Amniotic stem cell (primary cell): Measurements from ENCODE around the gene PRKRIP1.
A peak's percentile ranks its signal among the peaks of the same experiment; 100 is the strongest.
"Not testable (repeated sequence)": the region's sequence is repeated elsewhere in the genome, so short reads cannot be mapped to it uniquely, and the experiment has no call there.

Experiments
- DNase-seq: peaks from one replicate; lab custom pipeline; 2025; lab: John Stamatoyannopoulos, UW

The PRKRIP1 gene

DNA sequence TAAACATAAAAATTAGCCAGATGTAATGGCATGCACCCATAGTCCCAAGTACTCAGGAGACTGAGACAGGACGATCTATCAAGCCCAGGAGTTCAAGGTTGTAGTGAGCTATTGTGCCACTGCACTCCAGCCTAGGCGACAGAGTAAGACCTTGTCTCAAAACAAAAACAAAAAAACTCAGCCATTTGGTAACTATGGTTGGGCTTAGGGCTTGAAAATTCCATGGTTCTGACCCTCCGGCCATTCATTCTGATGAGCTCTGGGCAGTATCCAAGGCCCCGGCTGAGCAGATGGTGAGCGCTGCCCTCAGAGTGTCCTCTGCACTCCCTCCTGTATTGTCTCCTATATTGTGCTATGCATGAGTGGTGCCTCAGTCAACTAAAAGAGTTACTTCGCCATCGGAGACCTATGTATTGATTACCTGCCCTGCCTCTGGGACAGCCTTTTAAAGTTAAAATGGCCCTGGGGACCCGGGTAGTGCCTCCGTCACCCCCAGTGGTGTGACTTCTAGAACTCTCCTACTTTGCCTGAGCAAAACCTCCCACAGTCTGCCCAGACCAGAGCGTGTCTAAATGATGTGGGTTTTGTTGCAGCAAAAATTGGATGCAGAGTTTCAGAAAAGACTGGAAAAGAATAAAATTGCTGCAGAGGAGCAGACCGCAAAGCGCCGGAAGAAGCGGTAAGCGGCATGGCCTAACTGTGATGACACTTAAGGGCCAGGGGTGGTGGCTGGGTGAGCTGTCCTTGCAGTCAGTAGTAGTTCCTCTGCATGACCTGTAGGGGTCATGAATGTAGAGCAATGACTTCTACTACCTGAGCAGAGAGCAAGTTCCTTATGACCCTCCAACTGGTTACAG lies 8.1 kb downstream of the PRKRIP1 start:
- peak; percentile 3 for DNase-seq

DNA sequence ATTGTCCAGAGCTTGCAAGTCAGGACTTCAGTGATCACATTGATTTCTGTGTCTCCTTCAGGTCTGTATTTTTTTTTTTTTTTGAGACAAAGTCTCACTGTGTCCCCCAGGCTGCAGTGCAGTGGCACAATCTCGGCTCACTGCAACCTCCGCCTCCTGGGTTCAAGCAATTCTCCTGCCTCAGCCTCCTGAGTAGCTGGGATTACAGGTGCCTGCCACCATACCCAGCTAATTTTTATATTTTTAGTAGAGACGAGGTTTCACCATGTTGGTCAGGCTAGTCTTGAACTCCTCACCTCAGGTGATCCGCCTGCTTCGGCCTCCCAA lies 8.7 kb downstream of the PRKRIP1 start:
- DNase-seq: not testable (repeated sequence)

DNA sequence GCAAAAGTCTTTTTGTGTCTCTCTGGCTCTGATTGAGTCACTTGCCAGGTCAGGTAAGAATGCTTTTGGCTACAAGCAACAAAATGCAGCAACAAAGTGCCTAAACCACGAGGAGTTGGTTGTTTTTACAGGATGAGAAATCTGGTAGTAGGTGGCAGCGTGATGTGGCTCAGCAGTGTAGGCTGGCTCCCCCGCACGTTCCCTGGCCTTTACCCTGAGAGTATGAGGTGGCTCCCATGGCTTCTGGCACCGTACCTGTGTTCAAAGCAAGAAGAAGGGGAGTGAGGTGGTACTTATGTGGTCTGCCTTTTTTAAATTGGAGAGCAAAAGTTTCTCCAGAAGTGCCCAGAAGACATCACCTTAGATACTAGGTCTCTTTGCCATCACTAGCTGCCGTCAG lies 11.7 kb downstream of the PRKRIP1 start:
- DNase-seq: no peak

DNA sequence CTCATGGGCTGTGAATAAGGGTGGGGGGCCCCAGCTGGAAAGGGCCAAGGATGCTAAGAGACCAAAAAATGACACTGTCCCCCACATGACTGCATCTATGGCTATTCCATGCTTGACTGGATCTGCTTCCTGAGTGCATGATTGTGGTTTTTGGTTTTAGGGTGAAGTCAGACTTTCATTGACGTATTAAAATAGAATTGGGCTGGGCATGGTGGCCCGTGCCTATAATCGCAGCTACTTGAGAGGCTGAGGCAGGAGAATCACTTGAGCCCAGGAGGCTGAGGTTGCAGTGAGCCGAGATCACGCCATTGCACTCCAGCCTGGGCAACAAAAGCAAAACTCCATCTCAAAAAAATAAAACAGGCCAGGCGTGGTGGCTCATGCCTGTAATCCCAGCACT lies 12.4 kb downstream of the PRKRIP1 start:
- not testable (repeated sequence) for DNase-seq

DNA sequence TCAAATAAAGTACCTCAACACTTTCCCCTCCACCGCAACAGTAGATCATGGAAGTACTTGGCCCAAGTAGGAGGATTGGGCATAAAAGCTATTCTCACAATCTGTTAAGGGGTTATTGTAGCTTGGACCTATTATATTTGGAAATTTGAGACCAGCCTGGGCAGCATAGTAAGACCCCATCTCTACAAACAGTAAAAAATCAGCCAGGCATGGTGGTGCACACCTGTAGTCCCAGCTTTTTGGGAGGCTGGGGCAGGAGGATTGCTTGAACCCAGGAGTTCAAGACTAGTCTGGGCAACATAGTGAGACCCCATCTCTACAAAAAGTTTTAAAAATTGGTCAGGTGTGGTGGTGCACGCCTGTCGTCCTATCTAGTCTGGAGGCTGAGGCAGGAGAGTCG lies 13.2 kb downstream of the PRKRIP1 start:
- no peak for DNase-seq

DNA sequence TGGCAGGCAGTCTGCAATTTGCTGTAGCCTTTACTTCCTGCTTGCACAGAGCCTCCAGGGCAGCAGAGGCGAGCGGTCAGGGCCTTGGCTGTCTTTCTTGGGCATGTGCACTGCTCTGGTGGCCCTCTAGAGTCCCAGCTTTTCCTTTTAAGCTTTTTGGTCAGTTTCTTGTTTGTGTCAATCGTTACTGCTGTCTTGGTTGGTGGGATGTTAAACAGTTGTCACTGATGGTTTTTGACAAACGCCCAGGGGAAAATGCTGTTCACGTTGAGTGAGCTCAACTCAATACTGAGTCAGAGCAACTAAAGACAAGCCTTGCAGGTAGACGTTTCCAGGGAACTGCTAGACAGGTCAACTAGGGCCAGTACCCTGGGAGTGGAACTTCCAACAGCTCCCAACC lies 14.0 kb downstream of the PRKRIP1 start:
- no peak for DNase-seq

DNA sequence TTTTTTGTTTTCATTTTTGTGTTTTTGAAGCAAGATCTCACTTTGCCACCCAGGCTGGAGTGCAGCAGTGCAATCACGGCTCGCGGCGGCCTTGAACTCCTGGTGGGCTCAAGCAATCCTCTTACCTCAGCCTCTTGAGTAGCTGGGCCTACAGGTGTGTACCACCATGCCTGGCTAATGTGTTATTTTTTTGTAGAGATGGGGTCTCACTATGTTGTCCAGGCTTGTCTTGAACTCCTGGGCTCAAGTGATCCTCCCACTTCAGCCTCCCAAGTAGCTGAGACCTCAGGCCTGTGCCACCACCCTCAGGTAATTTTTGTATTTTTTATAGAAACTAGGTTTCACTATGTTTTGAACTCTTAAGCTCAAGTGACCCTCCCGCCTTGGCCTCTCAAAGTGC lies 14.8 kb downstream of the PRKRIP1 start:
- no peak for DNase-seq

DNA sequence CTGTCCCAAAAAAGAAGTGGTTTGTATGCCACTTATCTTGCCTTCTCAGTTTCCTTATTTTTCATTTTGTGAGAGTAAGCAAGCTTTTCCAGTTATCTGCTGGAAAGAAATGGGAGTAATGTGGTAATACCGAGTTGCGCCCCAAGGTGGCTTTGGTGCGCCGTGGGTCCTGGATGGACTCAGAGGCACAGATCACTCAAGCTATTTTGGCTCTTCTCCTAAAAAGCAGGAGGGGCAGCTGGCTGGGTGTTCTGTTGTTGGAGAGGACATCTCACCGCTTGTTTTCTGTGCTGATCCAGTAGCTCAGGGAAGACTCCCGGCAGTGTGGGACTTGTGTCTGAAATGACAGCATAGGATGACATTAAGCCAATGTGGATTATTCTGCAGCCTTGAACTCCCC lies 16.4 kb downstream of the PRKRIP1 start:
- DNase-seq: no peak

DNA sequence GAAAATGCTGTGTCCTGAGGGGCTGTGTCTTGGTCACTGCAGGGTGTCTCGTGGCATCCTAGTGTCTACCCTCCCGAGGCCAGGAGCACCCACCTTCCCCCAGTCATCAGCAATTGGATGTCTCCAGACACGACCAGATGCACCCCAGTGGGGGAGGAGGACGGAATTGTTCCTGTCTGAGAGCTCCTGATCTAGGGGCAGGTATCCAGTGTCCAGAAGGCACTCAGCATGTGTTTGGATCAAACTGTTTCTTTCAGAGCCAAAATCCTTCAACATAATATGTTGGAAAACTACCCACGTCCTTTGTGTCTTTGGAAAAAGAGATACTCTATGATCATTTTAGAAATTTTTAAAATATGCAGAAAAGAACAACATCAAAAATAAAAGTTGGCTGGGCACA lies 16.9 kb downstream of the PRKRIP1 start:
- DNase-seq: no peak

DNA sequence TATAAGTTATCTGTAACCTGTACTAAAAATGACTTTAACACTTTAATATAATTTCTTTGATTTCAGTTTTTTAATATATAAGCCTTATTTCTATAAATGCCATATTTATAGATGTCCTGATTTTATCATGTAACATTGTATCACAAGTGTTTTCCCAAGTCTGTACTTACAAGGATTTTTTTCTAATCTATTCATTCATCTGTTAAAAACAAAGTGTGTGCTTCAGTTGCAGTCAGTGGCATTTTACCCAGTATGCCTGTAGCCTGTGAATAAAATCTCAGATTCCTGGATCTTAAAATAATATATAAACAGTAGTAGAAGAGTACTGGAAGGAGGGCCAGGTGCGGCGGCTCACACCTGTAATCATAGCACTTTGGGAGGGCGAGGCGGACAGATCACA lies 17.4 kb downstream of the PRKRIP1 start:
- DNase-seq: no peak

DNA sequence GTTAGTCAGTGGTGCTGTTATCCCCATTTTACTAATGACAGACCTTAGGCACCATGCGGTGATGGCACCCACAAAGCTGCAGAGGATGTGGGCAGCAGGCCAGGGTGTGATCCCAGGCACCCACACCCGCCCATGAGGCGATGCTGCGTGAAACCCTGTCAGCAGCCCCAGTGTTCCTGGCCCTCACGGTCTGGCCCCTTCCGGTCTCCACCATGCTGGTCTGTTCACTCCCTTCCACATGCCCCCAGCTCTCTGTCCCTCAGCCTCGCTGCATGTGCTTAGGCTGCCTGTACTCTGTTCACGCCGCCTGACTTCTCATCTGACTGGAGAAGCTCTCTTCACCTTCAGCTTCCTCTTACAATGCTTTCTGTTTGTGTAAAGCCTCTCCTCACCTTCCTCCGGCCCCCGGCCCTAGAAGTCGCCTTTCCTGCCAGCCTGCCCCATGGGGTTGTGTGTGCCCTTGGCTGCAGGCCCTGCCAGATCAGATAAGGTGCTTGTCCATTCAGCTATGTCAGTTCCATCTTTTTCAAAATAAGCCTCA lies 19.6 kb downstream of the PRKRIP1 start:
- no peak for DNase-seq

DNA sequence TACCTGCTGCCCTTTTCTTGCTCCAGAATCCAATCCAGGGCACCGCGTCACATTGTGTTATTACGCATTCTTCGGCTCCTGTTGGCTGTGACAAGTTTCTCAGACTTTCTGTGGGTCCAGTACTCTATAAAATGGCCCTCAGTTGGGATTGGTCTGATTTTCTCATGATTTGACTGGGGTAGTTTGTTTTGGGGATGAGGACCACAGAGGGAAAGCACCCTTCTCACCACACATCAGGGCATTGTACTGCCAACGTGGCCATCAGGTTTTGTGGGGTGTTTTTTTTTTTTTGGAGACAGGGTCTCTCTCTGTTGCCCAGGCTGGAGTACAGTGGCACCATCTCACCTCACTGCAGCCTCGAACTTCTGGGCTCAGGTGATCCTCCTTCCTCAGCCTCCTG lies 20.2 kb downstream of the PRKRIP1 start:
- no peak for DNase-seq

DNA sequence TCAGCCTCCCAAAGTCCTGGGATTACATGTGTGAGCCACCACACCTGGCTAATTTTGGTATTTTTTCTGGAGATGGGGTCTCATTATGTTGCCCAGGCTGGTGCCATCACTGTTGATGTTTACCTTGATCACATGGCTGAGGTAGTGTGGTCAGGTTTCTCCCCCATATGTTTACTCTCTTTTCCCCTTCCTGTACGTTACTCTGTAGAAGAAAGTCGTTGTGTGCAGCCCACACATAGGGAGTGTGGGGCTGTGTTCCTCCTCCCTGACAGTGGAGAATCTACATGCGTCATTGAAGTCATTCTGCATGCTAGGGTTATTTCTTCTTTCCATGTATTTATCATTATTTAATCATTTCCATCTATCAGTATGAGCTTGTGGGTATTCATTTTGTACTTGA lies 20.9 kb downstream of the PRKRIP1 start:
- no peak for DNase-seq

DNA sequence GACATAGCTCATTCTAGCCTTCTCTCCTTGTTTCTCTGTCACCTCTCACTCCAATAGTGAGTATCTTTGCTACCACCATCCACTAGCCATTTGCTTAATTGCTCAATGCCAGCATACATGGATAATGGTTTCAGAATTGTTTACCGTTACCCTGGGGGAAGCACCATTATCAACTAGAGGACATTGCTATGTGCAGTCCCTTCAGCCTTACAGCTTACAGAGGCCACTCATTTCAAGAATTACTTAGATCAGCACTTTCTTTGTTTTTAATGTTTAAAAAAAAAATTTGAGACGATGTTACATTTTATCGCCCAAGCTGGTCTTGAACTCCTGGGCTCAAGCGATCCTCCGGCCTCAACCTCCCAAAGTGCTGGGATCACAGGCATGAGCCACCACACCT lies 22.4 kb downstream of the PRKRIP1 start:
- DNase-seq: no peak

DNA sequence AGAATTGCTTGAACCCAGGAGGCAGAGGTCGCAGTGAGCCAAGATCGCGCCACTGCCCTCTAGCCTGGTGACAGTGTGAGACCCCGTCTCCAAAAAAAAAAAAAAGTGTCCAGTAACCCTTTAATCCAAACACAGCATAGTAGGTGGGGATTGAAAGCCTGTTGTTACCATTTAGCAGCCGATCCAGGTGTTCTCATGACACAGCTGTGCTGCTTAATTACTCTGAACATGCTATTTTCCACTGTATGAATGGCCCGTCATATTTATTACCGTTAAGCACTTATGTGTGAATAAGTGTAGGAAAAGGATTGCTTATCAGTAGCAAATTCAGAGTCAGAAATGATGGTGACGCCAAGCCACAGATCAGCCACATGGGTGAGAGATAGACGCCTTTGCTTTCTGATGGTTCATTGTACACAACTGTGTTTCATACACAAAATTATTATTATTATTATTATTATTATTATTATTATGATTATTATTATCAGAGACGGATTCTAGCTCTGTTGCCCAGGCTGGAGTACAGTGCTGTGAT lies 25.6 kb downstream of the PRKRIP1 start:
- DNase-seq: no peak

DNA sequence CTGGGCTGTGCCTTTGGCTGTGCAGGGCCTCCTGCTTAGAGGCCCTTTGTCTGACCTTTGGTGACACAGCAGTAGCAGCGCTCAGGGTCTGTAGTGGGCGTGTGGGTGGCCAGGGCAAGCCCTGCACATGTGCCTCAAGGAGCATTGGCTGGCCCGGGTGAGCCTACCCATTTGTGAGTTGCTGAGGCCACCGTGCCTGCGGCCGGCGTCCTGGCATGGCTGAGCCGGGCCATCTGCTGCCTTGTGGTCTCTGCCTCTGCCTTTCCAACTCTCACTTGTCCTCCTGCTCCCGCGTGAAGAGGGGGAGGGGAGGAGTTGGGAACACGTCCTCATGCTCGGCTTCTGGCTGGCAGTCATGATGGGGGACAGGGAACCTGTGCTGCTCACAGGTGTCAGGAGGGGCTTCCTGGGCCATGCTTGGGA lies 28.0 kb downstream of the PRKRIP1 start:
- DNase-seq: no peak

DNA sequence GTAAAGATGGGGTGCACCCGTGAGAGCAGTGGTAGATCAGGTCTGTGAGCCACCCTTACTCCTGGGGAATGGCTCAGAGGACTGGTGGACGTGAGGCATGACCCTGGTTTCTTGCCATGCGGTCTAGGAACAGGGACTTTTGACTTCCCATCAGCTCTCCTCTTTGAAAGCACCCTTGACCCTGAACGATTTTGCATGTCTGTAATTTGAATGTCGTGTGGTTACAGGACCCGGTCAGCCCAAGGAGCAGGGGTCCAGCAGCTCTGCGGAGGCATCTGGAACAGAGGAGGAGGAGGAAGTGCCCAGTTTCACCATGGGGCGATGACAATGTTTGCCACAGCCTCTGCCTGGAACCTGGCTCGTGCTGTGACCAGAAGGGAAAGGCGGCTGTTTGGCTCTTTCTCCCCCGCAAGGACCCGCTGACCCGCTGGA lies 28.6 kb downstream of the PRKRIP1 start:
- no peak for DNase-seq

DNA sequence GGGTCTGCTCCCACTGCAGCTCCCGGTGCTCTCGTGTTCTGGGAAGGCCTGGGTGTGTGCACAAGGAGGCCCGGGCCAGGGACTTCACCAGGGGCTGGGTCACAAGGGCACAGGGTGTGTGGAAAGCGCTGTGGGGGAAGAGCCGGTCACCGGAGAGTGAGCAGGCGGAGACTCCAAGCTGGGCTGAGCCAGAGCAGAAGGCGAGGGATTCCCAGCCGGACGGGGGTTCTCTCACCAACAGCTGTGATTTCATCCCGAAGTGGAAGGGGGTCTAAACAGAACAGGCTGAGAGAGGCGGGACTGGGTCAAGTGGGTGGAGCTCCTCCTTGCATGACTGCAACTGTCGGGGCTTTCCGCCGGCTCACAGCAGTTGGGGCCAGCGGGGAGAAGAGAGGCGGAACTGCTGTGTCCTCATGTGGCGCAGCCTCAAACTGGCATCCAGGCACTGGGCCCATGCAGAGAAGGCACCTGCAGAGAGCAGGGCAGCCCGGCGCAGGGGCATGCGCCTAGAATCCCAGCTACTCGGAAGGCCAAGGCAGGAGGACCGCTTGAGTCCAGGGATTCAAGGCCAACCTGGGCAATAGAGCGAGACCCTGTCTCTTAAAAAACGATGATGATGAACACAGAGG lies 29.6 kb downstream of the PRKRIP1 start:
- no peak for DNase-seq

DNA sequence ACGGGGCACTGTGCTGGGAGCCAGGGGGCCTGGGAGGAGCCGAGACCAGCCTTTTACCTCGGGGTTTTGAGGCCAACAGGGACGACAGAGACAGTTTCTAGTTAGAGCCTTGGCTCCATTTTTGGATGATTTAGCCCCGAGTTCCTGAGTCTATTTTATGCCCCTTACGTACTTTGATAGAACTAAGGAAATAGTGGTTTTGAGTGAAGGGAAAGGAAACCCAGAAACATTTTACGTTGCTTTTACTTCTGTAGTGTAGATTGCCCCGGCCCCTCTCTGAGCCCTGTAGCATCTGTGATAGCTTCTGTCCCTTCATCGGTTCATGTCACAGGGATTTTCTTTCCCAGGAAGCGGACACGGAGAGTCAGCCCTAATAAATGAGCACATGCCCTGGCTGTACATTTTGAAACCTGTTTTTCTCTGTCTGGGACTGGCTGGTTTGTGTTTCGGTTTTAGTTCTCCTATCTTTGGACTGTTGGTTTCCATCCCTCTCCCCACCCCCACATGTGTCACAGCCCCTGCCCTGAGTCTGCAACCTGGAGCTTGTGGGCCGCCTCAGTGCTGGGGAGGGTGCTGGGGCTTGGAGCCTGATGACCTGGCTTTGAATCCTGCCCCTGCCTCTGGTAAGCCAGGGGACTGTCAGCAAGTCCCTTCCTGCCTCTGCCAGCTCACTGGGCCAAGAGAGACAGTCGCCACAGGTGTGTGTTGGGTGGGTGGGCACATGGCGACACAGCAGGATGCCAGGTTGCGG lies 30.3 kb downstream of the PRKRIP1 start:
- DNase-seq: no peak

DNA sequence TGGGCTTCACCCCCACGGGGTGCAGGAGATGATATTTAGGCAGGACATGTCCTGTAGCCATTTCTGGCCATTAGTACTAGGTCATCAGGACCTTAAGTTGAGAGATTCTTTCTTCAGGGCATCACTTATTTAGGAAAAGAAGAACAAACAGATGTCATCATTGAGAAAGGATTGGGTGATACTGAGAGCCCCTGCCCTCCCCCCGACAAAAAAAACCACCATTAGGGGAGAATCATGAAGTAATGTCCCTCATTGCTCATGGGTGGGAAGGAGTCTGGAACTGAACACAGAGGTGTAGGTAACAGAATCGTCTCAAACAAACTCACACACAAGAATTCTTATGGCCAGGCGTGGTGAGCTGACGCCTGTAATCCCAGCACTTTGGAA lies 30.8 kb downstream of the PRKRIP1 start:
- no peak for DNase-seq

DNA sequence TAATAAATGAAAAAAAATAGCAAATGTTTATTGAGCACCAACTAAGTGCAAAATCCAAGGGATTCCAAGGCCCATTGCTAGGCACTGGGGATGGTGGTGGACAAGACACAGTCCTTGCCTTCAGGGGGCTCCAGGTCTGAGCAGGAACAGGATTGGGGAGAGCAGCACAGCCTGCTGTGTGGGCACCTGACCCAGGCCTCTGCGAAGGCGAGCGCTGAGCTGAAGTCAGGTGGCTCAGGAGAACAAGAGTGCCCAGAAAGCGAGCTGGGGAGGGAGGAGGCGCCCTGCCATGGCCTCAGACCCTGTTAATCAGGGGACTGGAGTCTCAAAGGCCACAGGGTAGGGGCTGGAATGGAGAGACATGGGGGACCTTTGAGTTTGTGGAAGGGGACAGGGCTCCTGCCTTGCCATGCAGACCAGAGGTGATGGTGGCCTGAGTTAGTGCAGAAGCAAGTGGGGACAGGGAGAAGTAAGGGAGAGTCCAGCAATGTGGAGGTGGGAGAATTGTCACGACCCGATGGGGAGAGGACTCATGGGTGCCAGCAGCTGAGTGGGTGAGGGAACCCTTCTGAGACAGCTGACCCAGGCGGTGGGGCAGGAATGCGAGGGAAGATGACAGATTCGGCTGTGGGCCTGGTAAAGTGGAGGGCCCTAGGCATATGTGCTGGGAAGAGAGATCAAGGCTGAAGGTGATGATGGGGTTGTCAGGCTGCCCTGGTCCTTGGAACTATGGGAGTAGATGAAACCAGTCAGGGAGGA lies 33.2 kb downstream of the PRKRIP1 start:
- DNase-seq: no peak
